Neuronal stem cell (in vitro differentiated cells): Measurements from ENCODE around the gene SIX2. TPM values are rescaled to one million over a fixed set of nuclear protein-coding genes. Genes with fewer than 3 reads are reported as not detected.

ENCODE experiments used
- DNase-seq: peaks from one replicate; pipeline ENCODE4 v3.0.0-alpha.2; 2013; ENCODE audit warnings: low spot score
- H2AFZ ChIP-seq: one replicate; pipeline ENCODE4 v1.6.1; 2013; ENCODE audit warnings: mild to moderate bottlenecking, low read length, inconsistent platforms
- H2AK5ac ChIP-seq: 2 replicates; pipeline ENCODE4 v1.6.1; 2013; ENCODE audit warnings: low read depth, mild to moderate bottlenecking, inconsistent platforms, low read length, moderate library complexity, mixed read lengths
- H2BK120ac ChIP-seq: 2 replicates; pipeline ENCODE4 v1.6.1; 2013; ENCODE audit warnings: low read depth, mild to moderate bottlenecking, inconsistent platforms, low read length, moderate library complexity, mixed read lengths
- H2BK12ac ChIP-seq: one replicate; pipeline ENCODE4 v1.6.1; 2013; ENCODE audit warnings: low read length, inconsistent platforms
- H2BK15ac ChIP-seq: 2 replicates; pipeline ENCODE4 v1.6.1; 2013; ENCODE audit warnings: mild to moderate bottlenecking, low read length, inconsistent platforms, mixed read lengths
- H2BK5ac ChIP-seq: one replicate; pipeline ENCODE4 v1.6.1; 2013; ENCODE audit warnings: inconsistent platforms, mild to moderate bottlenecking, low read length, moderate library complexity
- H3K14ac ChIP-seq: one replicate; pipeline ENCODE4 v1.6.1; 2013; ENCODE audit warnings: low read length, inconsistent platforms
- H3K18ac ChIP-seq: 2 replicates; pipeline ENCODE4 v1.6.1; 2013; ENCODE audit warnings: low read length, inconsistent platforms
- H3K23ac ChIP-seq: 2 replicates; pipeline ENCODE4 v1.6.1; 2013; ENCODE audit warnings: low read depth, mild to moderate bottlenecking, mixed read lengths, low read length, inconsistent platforms; ENCODE audit not compliant: poor library complexity
- H3K27ac ChIP-seq: replicated peaks from 3 replicates; pipeline ENCODE4 v1.5.1; 2013; ENCODE audit warnings: low read length, inconsistent platforms
- H3K27me3 ChIP-seq, 3 experiments: 2 replicates each; pipeline ENCODE4 v1.6.1; 2013; ENCODE audit warnings: low read length in 3 of 3, mild to moderate bottlenecking in 2 of 3, inconsistent platforms in 1 of 3, low read depth in 1 of 3, mixed read lengths in 1 of 3, moderate library complexity in 1 of 3; ENCODE audit not compliant: control insufficient read depth in 3 of 3, insufficient read depth in 3 of 3
- H3K36me3 ChIP-seq, 2 donors: replicated peaks in 1 of 2; 2 replicates each; pipeline ENCODE4 v1.6.1; 2013; ENCODE audit warnings: low read length in 2 of 2; ENCODE audit not compliant: control insufficient read depth in 2 of 2, insufficient read depth in 2 of 2
- H3K4ac ChIP-seq: 2 replicates; pipeline ENCODE4 v1.6.1; 2013; ENCODE audit warnings: inconsistent platforms, mild to moderate bottlenecking, low read length, moderate library complexity
- H3K4me1 ChIP-seq, 2 donors: 1 replicate in 1 of 2; 2 replicates in 1 of 2; pipeline ENCODE4 v1.6.1; 2013; ENCODE audit warnings: low read length in 2 of 2, low read depth in 1 of 2; ENCODE audit not compliant: control insufficient read depth in 2 of 2, insufficient read depth in 1 of 2
- H3K4me2 ChIP-seq: one replicate; pipeline ENCODE4 v1.6.1; 2013; ENCODE audit warnings: mild to moderate bottlenecking, low read length, inconsistent platforms; ENCODE audit not compliant: insufficient read depth, poor library complexity, severe bottlenecking
- H3K4me3 ChIP-seq, 2 donors: 2 replicates each; pipeline ENCODE4 v1.5.1; 2013; ENCODE audit warnings: low read length in 2 of 2, mild to moderate bottlenecking in 2 of 2, inconsistent platforms in 1 of 2, moderate library complexity in 1 of 2
- H3K79me1 ChIP-seq: one replicate; pipeline ENCODE4 v1.6.1; 2013; ENCODE audit warnings: low read depth, mild to moderate bottlenecking, inconsistent platforms, low read length, moderate library complexity
- H3K9ac ChIP-seq: one replicate; pipeline ENCODE4 v1.6.1; 2013; ENCODE audit warnings: mild to moderate bottlenecking, low read depth, low read length, inconsistent platforms; ENCODE audit not compliant: poor library complexity
- H3K9me3 ChIP-seq, 2 donors: replicated peaks in 1 of 2; 2 replicates each; pipeline versions ENCODE3 to v1.6.1; 2013; ENCODE audit warnings: low read length in 2 of 2, mild to moderate bottlenecking in 2 of 2, inconsistent platforms in 1 of 2, low read depth in 1 of 2, mixed read lengths in 1 of 2, moderate library complexity in 1 of 2; ENCODE audit not compliant: control insufficient read depth in 2 of 2, insufficient read depth in 1 of 2
- H4K8ac ChIP-seq: one replicate; pipeline ENCODE4 v1.6.1; 2013; ENCODE audit warnings: low read depth, mild to moderate bottlenecking, inconsistent platforms, low read length, moderate library complexity
- H4K91ac ChIP-seq: one replicate; pipeline ENCODE4 v1.6.1; 2013; ENCODE audit warnings: low read length, low read depth, mild to moderate bottlenecking, inconsistent platforms; ENCODE audit not compliant: poor library complexity
- WGBS, 2 donors: extraction: QIAGEN DNeasy Blood & Tissue Kit; methylation state at CpG; one replicate each; pipeline ENCODE4 v1.1.7; 2013; ENCODE audit warnings: missing lambda C conversion rate in 2 of 2, mixed read lengths in 1 of 2; ENCODE audit not compliant: insufficient read length in 2 of 2, insufficient replicate concordance in 1 of 2; ENCODE audit errors: extremely low coverage in 2 of 2; 5-methylcytosine and 5-hydroxymethylcytosine counted together
- polyA plus RNA-seq, 2 experiments: library from polyadenylated mRNA; stranded (reverse); fragments of 200-250 nt; gene quantifications; one replicate each; pipeline ENCODE4 v1.2.3, GENCODE V29; 2013

The SIX2 gene
- 0.15 TPM for polyA plus RNA-seq (2013, experiment 1 of 2)
- 0.22 TPM for polyA plus RNA-seq (2013, experiment 2 of 2)

- Histone ChIP-seq H2BK120ac (peak within 1 kb of the TSS; percentile 37), H3K4me3 (peak within 1 kb of the TSS; percentile 25 to 66), H3K4me2 (peak within 1 kb of the TSS; percentile 87), H3K18ac (peak within 1 kb of the TSS; percentile 94), H3K23ac (peak within 1 kb of the TSS; percentile 75), H3K36me3 (no peaks in the 10 kb centered on the region), H3K9me3 (peaks cover 4 to 26% of the 10 kb centered on the region in 2 donors), H3K14ac (peak within 1 kb of the TSS; percentile 47), H3K9ac (peak within 1 kb of the TSS; percentile 75), H3K4ac (peak within 1 kb of the TSS; percentile 29), H3K4me1 (peaks cover 18 to 22% of the 10 kb centered on the region in 2 donors), H3K79me1 (no peaks in the 10 kb centered on the region), H3K27ac (peak within 1 kb of the TSS; percentile 28), H2AFZ (peak within 1 kb of the TSS; percentile 85), H2AK5ac (peak within 1 kb of the TSS; percentile 88), H4K91ac (no peak within 1 kb of the TSS), H2BK15ac (peak within 1 kb of the TSS; percentile 95), H2BK5ac (peak within 1 kb of the TSS; percentile 58), H4K8ac (no peak within 1 kb of the TSS), H2BK12ac (no peak within 1 kb of the TSS), H3K27me3 (peaks cover 76 to 98% (median 88%) of the 10 kb centered on the region in 3 experiments)
- WGBS, 2 donors: no CpG with 5 or more reads among the region's 61 CpGs
- peak; percentile 98 for DNase-seq
Observed at GRCh38 chr2:45009303-45009927, at the start of gene SIX2. TSS of gene SIX2 (minus strand) at chr2:45009452. CDS start at chr2:45009110, 342 bp downstream.

GRCh38 chr2:45055162-45055605 lies 45.9 kb upstream of the SIX2 start:
- Histone ChIP-seq H4K91ac (no peak overlapping the region), H3K23ac (peak overlapping the region; percentile 10), H3K9me3 (no peaks in the 10 kb centered on the region), H3K79me1 (no peaks in the 10 kb centered on the region), H2BK120ac (no peak overlapping the region), H2BK12ac (no peak overlapping the region), H3K27me3 (no peaks in the 10 kb centered on the region), H2AK5ac (no peak overlapping the region), H3K9ac (no peak overlapping the region), H2BK5ac (no peak overlapping the region), H3K27ac (no peak overlapping the region), H3K4me3 (no peak overlapping the region), H2BK15ac (no peak overlapping the region), H3K4me1 (no peaks in the 10 kb centered on the region), H3K14ac (no peak overlapping the region), H2AFZ (no peak overlapping the region), H3K18ac (peak overlapping the region; percentile 35), H3K4ac (no peak overlapping the region), H3K4me2 (no peak overlapping the region), H4K8ac (no peak overlapping the region), H3K36me3 (no peaks in the 10 kb centered on the region)
- WGBS, 2 donors: no CpG with 5 or more reads among the region's 7 CpGs
- no peak for DNase-seq

- no peak overlapping the region for H3K4me2 ChIP-seq
- H3K9ac ChIP-seq: no peak overlapping the region
- H2BK12ac ChIP-seq: no peak overlapping the region
- H3K4me3 ChIP-seq: no peak overlapping the region
- no CpG with 5 or more reads among the region's 8 CpGs for WGBS, 2 donors
- no peak overlapping the region for H3K4ac ChIP-seq
- H3K27me3 ChIP-seq: no peaks in the 10 kb centered on the region
- H3K18ac ChIP-seq: no peak overlapping the region
- no peaks in the 10 kb centered on the region for H3K36me3 ChIP-seq
- no peak overlapping the region for H2BK15ac ChIP-seq
- H3K14ac ChIP-seq: no peak overlapping the region
- no peak overlapping the region for H3K27ac ChIP-seq
- no peak overlapping the region for H3K23ac ChIP-seq
- H3K9me3 ChIP-seq: no peaks in the 10 kb centered on the region
- DNase-seq: no peak
- H2BK120ac ChIP-seq: no peak overlapping the region
- no peaks in the 10 kb centered on the region for H3K79me1 ChIP-seq
- H2AFZ ChIP-seq: no peak overlapping the region
- no peak overlapping the region for H2BK5ac ChIP-seq
- no peak overlapping the region for H4K8ac ChIP-seq
- no peak overlapping the region for H4K91ac ChIP-seq
- no peak overlapping the region for H2AK5ac ChIP-seq
- no peaks in the 10 kb centered on the region for H3K4me1 ChIP-seq
Observed at GRCh38 chr2:45053966-45054365, 44.7 kb upstream of the SIX2 start.

- Histone ChIP-seq H3K18ac (no peak overlapping the region), H3K4me3 (no peak overlapping the region), H3K23ac (no peak overlapping the region), H3K4me2 (no peak overlapping the region), H3K27me3 (peaks cover 0 to 4% (median 0%) of the 10 kb centered on the region in 3 experiments), H2AFZ (no peak overlapping the region), H2AK5ac (no peak overlapping the region), H4K8ac (no peak overlapping the region), H2BK120ac (no peak overlapping the region), H2BK12ac (no peak overlapping the region), H3K36me3 (no peaks in the 10 kb centered on the region), H4K91ac (no peak overlapping the region), H3K27ac (no peak overlapping the region), H2BK15ac (no peak overlapping the region), H3K4me1 (no peaks in the 10 kb centered on the region), H3K9ac (no peak overlapping the region), H3K79me1 (no peaks in the 10 kb centered on the region), H3K4ac (no peak overlapping the region), H2BK5ac (no peak overlapping the region), H3K14ac (no peak overlapping the region), H3K9me3 (no peaks in the 10 kb centered on the region)
- DNase-seq: no peak
- no CpG with 5 or more reads among the region's 5 CpGs for WGBS, 2 donors
Observed at GRCh38 chr2:45052388-45052928, 43.2 kb upstream of the SIX2 start.
